ENCODE data around the gene PYGB.

PYGB gene

GRCh38 chr20:25247518-25247955 is 348 bp upstream of the PYGB start:
- H3K9ac ChIP-seq (ENCODE audit: low read depth, low read length): peak overlapping the region; percentile 17; the same call in 1 of the 2 replicates
- peak overlapping the region; percentile 95 for H3K4me3 ChIP-seq (ENCODE audit: low read length)
- H3K27ac ChIP-seq (ENCODE audit: low read length): no peak overlapping the region
- no peaks in the 10 kb centered on the region for H3K9me3 ChIP-seq (ENCODE audit: insufficient read depth, low read depth, low read length)
- H3K4me1 ChIP-seq (ENCODE audit: insufficient read depth, low read length): peaks cover 5% of the 10 kb centered on the region; the same call in 1 of the 2 replicates
- H3K27me3 ChIP-seq (ENCODE audit: insufficient read depth, low read length): peaks cover 17% of the 10 kb centered on the region
- 0 out of 2 replicates have a peak, but pooled peaks cover 1% of the 10 kb centered on the region for H3K36me3 ChIP-seq (ENCODE audit: insufficient read depth, low read depth, low read length)

- Histone ChIP-seq H3K36me3 (ENCODE audit: insufficient read depth, low read depth, low read length) (peaks cover 8% of the 10 kb centered on the region; the same call in 1 of the 2 replicates), H3K9me3 (ENCODE audit: insufficient read depth, low read depth, low read length) (no peaks in the 10 kb centered on the region), H3K27me3 (ENCODE audit: insufficient read depth, low read length) (peaks cover 17% of the 10 kb centered on the region), H3K4me1 (ENCODE audit: insufficient read depth, low read length) (peaks cover 5% of the 10 kb centered on the region; the same call in 1 of the 2 replicates), H3K9ac (ENCODE audit: low read depth, low read length) (peak overlapping the region; percentile 86), H3K27ac (ENCODE audit: low read length) (peak overlapping the region; percentile 52), H3K4me3 (ENCODE audit: low read length) (peak overlapping the region; percentile 95)
Measured at GRCh38 chr20:25248786-25249172, 894 bp downstream of the PYGB start.

- Histone ChIP-seq H3K27ac (ENCODE audit: low read length) (no peak overlapping the region), H3K4me3 (ENCODE audit: low read length) (peak overlapping the region; percentile 95)
Measured at GRCh38 chr20:25249198-25249931, 1.5 kb downstream of the PYGB start.

GRCh38 chr20:25250508-25250907 is 2.6 kb downstream of the PYGB start:
- no peaks in the 10 kb centered on the region for H3K9me3 ChIP-seq (ENCODE audit: insufficient read depth, low read depth, low read length)
- peaks cover 17% of the 10 kb centered on the region for H3K27me3 ChIP-seq (ENCODE audit: insufficient read depth, low read length)
- H3K36me3 ChIP-seq (ENCODE audit: insufficient read depth, low read depth, low read length): peaks cover 15% of the 10 kb centered on the region; the same call in 1 of the 2 replicates
- H3K9ac ChIP-seq (ENCODE audit: low read depth, low read length): no peak overlapping the region
- H3K27ac ChIP-seq (ENCODE audit: low read length): no peak overlapping the region
- H3K4me3 ChIP-seq (ENCODE audit: low read length): no peak overlapping the region
- H3K4me1 ChIP-seq (ENCODE audit: insufficient read depth, low read length): peaks cover 5% of the 10 kb centered on the region; the same call in 1 of the 2 replicates

More at GRCh38 chr20:25249198-25249931, 1.5 kb downstream of the PYGB start:
- Histone ChIP-seq H3K4me1 (ENCODE audit: insufficient read depth, low read length) (peaks cover 5% of the 10 kb centered on the region; the same call in 1 of the 2 replicates), H3K9ac (ENCODE audit: low read depth, low read length) (peak overlapping the region; percentile 86; the same call in 1 of the 2 replicates), H3K9me3 (ENCODE audit: insufficient read depth, low read depth, low read length) (no peaks in the 10 kb centered on the region), H3K36me3 (ENCODE audit: insufficient read depth, low read depth, low read length) (peaks cover 8% of the 10 kb centered on the region; the same call in 1 of the 2 replicates), H3K27me3 (ENCODE audit: insufficient read depth, low read length) (peaks cover 17% of the 10 kb centered on the region)

- Histone ChIP-seq H3K27ac (ENCODE audit: low read length) (no peak overlapping the region), H3K4me3 (ENCODE audit: low read length) (no peak overlapping the region), H3K36me3 (ENCODE audit: insufficient read depth, low read depth, low read length) (peaks cover 15% of the 10 kb centered on the region; the same call in 1 of the 2 replicates), H3K27me3 (ENCODE audit: insufficient read depth, low read length) (peaks cover 15% of the 10 kb centered on the region), H3K9ac (ENCODE audit: low read depth, low read length) (no peak overlapping the region), H3K4me1 (ENCODE audit: insufficient read depth, low read length) (peaks cover 5% of the 10 kb centered on the region; the same call in 1 of the 2 replicates), H3K9me3 (ENCODE audit: insufficient read depth, low read depth, low read length) (no peaks in the 10 kb centered on the region)
Measured at GRCh38 chr20:25251019-25251418, 3.1 kb downstream of the PYGB start.

- peaks cover 3% of the 10 kb centered on the region; the same call in 1 of the 2 replicates for H3K4me1 ChIP-seq (ENCODE audit: insufficient read depth, low read length)
- peaks cover 9% of the 10 kb centered on the region for H3K27me3 ChIP-seq (ENCODE audit: insufficient read depth, low read length)
- H3K27ac ChIP-seq (ENCODE audit: low read length): no peak overlapping the region
- no peak overlapping the region for H3K9ac ChIP-seq (ENCODE audit: low read depth, low read length)
- peaks cover 15% of the 10 kb centered on the region; the same call in 1 of the 2 replicates for H3K36me3 ChIP-seq (ENCODE audit: insufficient read depth, low read depth, low read length)
- H3K9me3 ChIP-seq (ENCODE audit: insufficient read depth, low read depth, low read length): no peaks in the 10 kb centered on the region
- H3K4me3 ChIP-seq (ENCODE audit: low read length): no peak overlapping the region
Measured at GRCh38 chr20:25251558-25251957, 3.7 kb downstream of the PYGB start.

- Histone ChIP-seq H3K4me3 (ENCODE audit: low read length) (no peak overlapping the region), H3K36me3 (ENCODE audit: insufficient read depth, low read depth, low read length) (peaks cover 15% of the 10 kb centered on the region; the same call in 1 of the 2 replicates), H3K27ac (ENCODE audit: low read length) (no peak overlapping the region), H3K9me3 (ENCODE audit: insufficient read depth, low read depth, low read length) (no peaks in the 10 kb centered on the region), H3K27me3 (ENCODE audit: insufficient read depth, low read length) (peaks cover 2% of the 10 kb centered on the region), H3K9ac (ENCODE audit: low read depth, low read length) (no peak overlapping the region), H3K4me1 (ENCODE audit: insufficient read depth, low read length) (peaks cover 3% of the 10 kb centered on the region; the same call in 1 of the 2 replicates)
Measured at GRCh38 chr20:25252230-25252651, 4.4 kb downstream of the PYGB start.

- no peaks in the 10 kb centered on the region for H3K9me3 ChIP-seq (ENCODE audit: insufficient read depth, low read depth, low read length)
- H3K4me1 ChIP-seq (ENCODE audit: insufficient read depth, low read length): peaks cover 3% of the 10 kb centered on the region; the same call in 1 of the 2 replicates
- H3K4me3 ChIP-seq (ENCODE audit: low read length): no peak overlapping the region
- no peak overlapping the region for H3K27ac ChIP-seq (ENCODE audit: low read length)
- H3K27me3 ChIP-seq (ENCODE audit: insufficient read depth, low read length): no peaks in the 10 kb centered on the region
- no peak overlapping the region for H3K9ac ChIP-seq (ENCODE audit: low read depth, low read length)
- peaks cover 15% of the 10 kb centered on the region; the same call in 1 of the 2 replicates for H3K36me3 ChIP-seq (ENCODE audit: insufficient read depth, low read depth, low read length)
Measured at GRCh38 chr20:25252686-25253421, 5.0 kb downstream of the PYGB start.

GRCh38 chr20:25253606-25254275 is 5.9 kb downstream of the PYGB start:
- Histone ChIP-seq H3K9me3 (ENCODE audit: insufficient read depth, low read depth, low read length) (no peaks in the 10 kb centered on the region), H3K27me3 (ENCODE audit: insufficient read depth, low read length) (no peaks in the 10 kb centered on the region), H3K9ac (ENCODE audit: low read depth, low read length) (no peak overlapping the region), H3K36me3 (ENCODE audit: insufficient read depth, low read depth, low read length) (peaks cover 15% of the 10 kb centered on the region; the same call in 1 of the 2 replicates), H3K4me1 (ENCODE audit: insufficient read depth, low read length) (peaks cover 3% of the 10 kb centered on the region; the same call in 1 of the 2 replicates), H3K4me3 (ENCODE audit: low read length) (no peak overlapping the region), H3K27ac (ENCODE audit: low read length) (no peak overlapping the region)

GRCh38 chr20:25254571-25254970 is 6.7 kb downstream of the PYGB start:
- Histone ChIP-seq H3K9me3 (ENCODE audit: insufficient read depth, low read depth, low read length) (no peaks in the 10 kb centered on the region), H3K27me3 (ENCODE audit: insufficient read depth, low read length) (no peaks in the 10 kb centered on the region), H3K36me3 (ENCODE audit: insufficient read depth, low read depth, low read length) (peaks cover 24% of the 10 kb centered on the region), H3K9ac (ENCODE audit: low read depth, low read length) (no peak overlapping the region), H3K4me3 (ENCODE audit: low read length) (no peak overlapping the region), H3K27ac (ENCODE audit: low read length) (no peak overlapping the region), H3K4me1 (ENCODE audit: insufficient read depth, low read length) (peaks cover under 1% of the 10 kb centered on the region; the same call in 1 of the 2 replicates)

Data from iPS-20b (cell line).